Loucy (cell line): ENCODE data around the gene ZNF835.

Experiments used
- CTCF ChIP-seq: fragments of 200-600 bp; sonication (generic); conservative IDR thresholded peaks from 2 replicates; pipeline ENCODE4 v1.5.1; 2014; ENCODE audit warnings: mild to moderate bottlenecking, antibody characterized with exemption, low read length
- EZH2phosphoT487 ChIP-seq: fragments of 200-600 bp; IDR thresholded peaks from 2 replicates; pipeline ENCODE4 v1.6.1; 2018; ENCODE audit warnings: antibody characterized with exemption, mild to moderate bottlenecking, moderate library complexity, borderline replicate concordance

- TF ChIP-seq CTCF = no peak
- no peak for TF ChIP-seq EZH2phosphoT487
Observed at GRCh38 chr19:56712611-56713276, 41.2 kb upstream of the ZNF835 start.
